G401 (cell line): ENCODE measurements around the gene EFCAB14. TPM values are rescaled to one million over a fixed set of nuclear protein-coding genes. Genes with fewer than 3 reads are reported as not detected.

Source experiments
- DNase-seq: peaks from one replicate; pipeline ENCODE4 v3.0.0-alpha.2; 2015; ENCODE audit warnings: low spot score
- in situ Hi-C: cut with HindIII; loops from 2 replicates; pipeline ENCODE4 v1.10.0; 2016; ENCODE audit warnings: low sequenced_read_pairs, mixed read lengths
- total RNA-seq: library from RNA; depleted of rRNA; stranded (reverse); fragments of >200 nt; shearing (Covaris generic); gene quantifications from 2 replicates; pipeline ENCODE4 v1.2.3, GENCODE V29; 2014; rRNA removed

EFCAB14 gene
- total RNA-seq, 1 experiment from 2014 or later: 28.8 TPM

GRCh38 chr1:46638921-46639320 lies 80.0 kb downstream of the EFCAB14 start:
- in situ Hi-C loops: no loop called here
- no peak for DNase-seq

DNA sequence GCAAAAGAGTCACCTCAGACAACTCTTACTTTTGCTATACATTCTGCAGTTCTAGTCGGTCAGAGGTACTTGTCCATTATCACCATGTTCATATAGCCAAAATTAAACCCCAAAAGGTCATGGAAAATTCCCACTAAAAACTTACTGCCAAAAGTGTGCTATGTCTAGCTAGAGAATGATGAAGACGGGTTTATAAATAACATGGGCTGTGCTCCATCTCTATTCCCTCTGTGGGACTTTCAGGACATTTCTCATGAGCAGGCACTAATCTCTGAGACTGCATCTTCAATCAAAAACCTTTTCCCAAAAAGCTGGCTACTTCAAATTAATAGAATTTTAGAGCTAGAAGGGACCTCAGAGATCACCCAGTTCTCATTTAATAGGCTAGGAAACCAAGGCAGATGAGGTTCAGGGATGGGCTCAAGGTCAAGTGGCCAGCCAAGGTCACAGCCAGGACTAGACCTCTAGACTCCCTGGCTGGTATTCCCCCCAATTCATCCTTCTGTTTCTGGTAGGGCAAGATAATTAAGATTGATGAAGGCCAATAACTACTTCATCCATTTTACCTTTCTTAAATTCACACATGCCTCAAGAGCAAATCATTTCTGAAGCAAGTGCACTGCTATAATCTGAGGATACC lies 81.3 kb downstream of the EFCAB14 start:
- in situ Hi-C loops: no loop called here
- DNase-seq: peak; percentile 54

DNA sequence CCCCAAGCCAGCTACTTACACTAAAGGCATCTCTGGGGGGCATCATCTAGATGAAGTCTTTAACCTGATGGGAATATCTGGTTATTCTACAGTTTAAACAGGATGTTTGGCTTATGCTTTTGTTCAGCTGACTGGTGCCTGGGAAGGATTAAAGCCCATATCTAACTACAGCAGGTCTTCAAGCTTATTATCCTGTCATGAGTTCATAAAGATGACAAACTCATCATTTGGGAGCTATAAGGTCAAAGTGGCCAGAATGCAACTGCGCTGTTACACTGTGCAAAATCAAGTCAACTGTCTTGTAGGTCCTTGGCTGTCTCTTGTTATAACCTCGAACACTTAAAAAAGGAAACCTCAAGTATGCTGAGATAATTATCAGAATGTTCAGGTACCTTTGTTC lies 83.7 kb downstream of the EFCAB14 start:
- no peak for DNase-seq
- in situ Hi-C loops: no loop called here

GRCh38 chr1:46630719-46631118 lies 88.2 kb downstream of the EFCAB14 start:
- in situ Hi-C loops: no loop called here
- no peak for DNase-seq

Other genes with a start within 250 kb of the EFCAB14 start
- gene DMBX1, start 229.3 kb downstream of the EFCAB14 start, total RNA-seq: 0.20 and 1.0 TPM in 2 replicates
- not detected in 2 replicates for gene KNCN, start 167.5 kb downstream of the EFCAB14 start, total RNA-seq
- gene MKNK1, start 114.8 kb downstream of the EFCAB14 start, total RNA-seq: 21.4 and 34.5 TPM in 2 replicates
- gene MOB3C, start 102.3 kb downstream of the EFCAB14 start, total RNA-seq: 4.0 and 6.8 TPM in 2 replicates
- 96.9 and 115 TPM in 2 replicates for gene ATPAF1, start 50.8 kb downstream of the EFCAB14 start, total RNA-seq
- gene TEX38, start 47.3 kb downstream of the EFCAB14 start, total RNA-seq: not detected in 2 replicates
- gene CYP4B1, start 79.9 kb upstream of the EFCAB14 start, total RNA-seq: not detected in 2 replicates
- gene CYP4A11, start 222.4 kb upstream of the EFCAB14 start, total RNA-seq: not detected in 2 replicates